A673 (cell line): Measurements from ENCODE around the gene PLN. TPM values are rescaled to one million over a fixed set of nuclear protein-coding genes. Genes with fewer than 3 reads are reported as not detected.
A peak's percentile ranks its signal among the peaks of the same experiment; 100 is the strongest.

Experiments
- BruUV-seq: library from RNA; stranded (reverse); fragments of 400-500 nt; replicated peaks from 2 replicates; lab custom pipeline; 2021; lab: Mats Ljungman, UMichigan
- CTCF ChIA-PET: fragments of 300-600 bp; sonication (Branson Sonifier 250); formaldehyde crosslinking; loops from one replicate; lab custom pipeline; 2022; ENCODE audit warnings: antibody characterized with exemption; lab: Charles Lee
- POLR2A ChIA-PET: fragments of 300-600 bp; sonication (Branson Sonifier 250); formaldehyde crosslinking; loops from one replicate; lab custom pipeline; 2022; ENCODE audit warnings: antibody characterized with exemption; ENCODE audit not compliant: low non-redundant PET; lab: Charles Lee
- DNase-seq: peaks from one replicate; pipeline ENCODE4 v3.0.0-alpha.2; 2015; ENCODE audit warnings: low spot score
- H3K27ac ChIP-seq: fragments of 200-600 bp; sonication (generic); 2 replicates; pipeline ENCODE4 v1.5.1; 2016; ENCODE audit warnings: mixed run types, low read depth, mild to moderate bottlenecking, mixed read lengths, antibody characterized with exemption, low read length; ENCODE audit not compliant: poor library complexity, severe bottlenecking
- H3K27me3 ChIP-seq: fragments of 200-600 bp; sonication (generic); replicated peaks from 2 replicates; pipeline ENCODE4 v1.6.1; 2017; ENCODE audit warnings: mixed run types, low read depth, mild to moderate bottlenecking, mixed read lengths, antibody characterized with exemption, low read length; ENCODE audit not compliant: insufficient read depth, poor library complexity
- H3K36me3 ChIP-seq: fragments of 200-600 bp; sonication (generic); 2 replicates; pipeline ENCODE4 v1.6.1; 2016; ENCODE audit warnings: mixed run types, mild to moderate bottlenecking, mixed read lengths, antibody characterized with exemption, low read length; ENCODE audit not compliant: insufficient read depth, poor library complexity, severe bottlenecking
- H3K4me1 ChIP-seq: fragments of 200-600 bp; sonication (generic); 2 replicates; pipeline ENCODE4 v1.6.1; 2017; ENCODE audit warnings: mixed run types, mild to moderate bottlenecking, mixed read lengths, antibody characterized with exemption, low read length; ENCODE audit not compliant: insufficient read depth, poor library complexity, severe bottlenecking
- H3K4me3 ChIP-seq: fragments of 200-600 bp; sonication (generic); 2 replicates; pipeline ENCODE4 v1.5.1; 2016; ENCODE audit warnings: low read depth, mixed run types, mild to moderate bottlenecking, mixed read lengths, low read length; ENCODE audit not compliant: poor library complexity, severe bottlenecking
- H3K9me3 ChIP-seq: fragments of 200-600 bp; sonication (generic); 2 replicates; pipeline ENCODE4 v1.6.1; 2016; ENCODE audit warnings: mixed run types, low read depth, mild to moderate bottlenecking, mixed read lengths, antibody characterized with exemption, low read length; ENCODE audit not compliant: poor library complexity, severe bottlenecking
- CTCF ChIP-seq: fragments of 300-800, 200-600 bp; sonication (generic); conservative IDR thresholded peaks from 2 replicates; pipeline ENCODE4 v1.5.1; 2017; ENCODE audit warnings: low read depth, mild to moderate bottlenecking, antibody characterized with exemption, low read length, moderate library complexity, mixed read lengths
- EZH2 ChIP-seq: fragments of 200-600 bp; sonication (generic); IDR thresholded peaks from 2 replicates; pipeline ENCODE4 v1.6.1; 2017; ENCODE audit warnings: borderline replicate concordance, low read depth, mild to moderate bottlenecking, mixed read lengths, antibody characterized with exemption, low read length; ENCODE audit not compliant: poor library complexity, severe bottlenecking
- intact Hi-C: fragments of 100-400 bp; cut with micrococcal nuclease; formaldehyde crosslinking; loops from one replicate; pipeline ENCODE4 v1.10.0; 2022; ENCODE audit not compliant: unreplicated experiment
- total RNA-seq: library from RNA; stranded (reverse); gene quantifications from 2 replicates; pipeline ENCODE4 v1.2.3, GENCODE V29; 2021

Gene PLN
- total RNA-seq, 1 experiment from 2014 or later, result not detected

GRCh38 chr6:118558464-118559217 is 10.5 kb downstream of the PLN start:
- no peaks in the 10 kb centered on the region for H3K36me3 ChIP-seq
- no peaks in the 10 kb centered on the region for H3K27me3 ChIP-seq
- DNase-seq, result peak; percentile 83
- no peaks in the 10 kb centered on the region for H3K9me3 ChIP-seq
- H3K4me1 ChIP-seq, result peaks cover 14% of the 10 kb centered on the region
- POLR2A ChIA-PET, result interaction anchor here (0.6 kb wide), 1 partner anchor 384 kb away, joined by 3 read pairs; no protein-coding TSS in a partner anchor
- H3K4me3 ChIP-seq, result no peak overlapping the region
- CTCF ChIA-PET, result interaction anchor here (0.7 kb wide), 1 partner anchor 274 kb away, joined by 3 read pairs; no protein-coding TSS in a partner anchor
- TF ChIP-seq CTCF, result no peak
- no peak for TF ChIP-seq EZH2
- no peak overlapping the region for H3K27ac ChIP-seq
- BruUV-seq, result no TSS peak
- intact Hi-C loops, result no loop called here

- POLR2A ChIA-PET, result no interaction called here
- Histone ChIP-seq H3K9me3 (no peaks in the 10 kb centered on the region), H3K4me1 (peaks cover 14% of the 10 kb centered on the region), H3K4me3 (no peak overlapping the region), H3K27ac (no peak overlapping the region), H3K36me3 (no peaks in the 10 kb centered on the region), H3K27me3 (no peaks in the 10 kb centered on the region)
- intact Hi-C loops, result no loop called here
- BruUV-seq, result no TSS peak
- CTCF ChIA-PET, result no interaction called here
- TF ChIP-seq CTCF (no peak), EZH2 (no peak)
- no peak for DNase-seq
Observed at GRCh38 chr6:118559659-118560058, 11.6 kb downstream of the PLN start.

- CTCF ChIA-PET, result no interaction called here
- no peak for DNase-seq
- intact Hi-C loops, result no loop called here
- peaks cover 14% of the 10 kb centered on the region for H3K4me1 ChIP-seq
- no peak overlapping the region for H3K4me3 ChIP-seq
- POLR2A ChIA-PET, result no interaction called here
- H3K9me3 ChIP-seq, result no peaks in the 10 kb centered on the region
- no peaks in the 10 kb centered on the region for H3K27me3 ChIP-seq
- no peak overlapping the region for H3K27ac ChIP-seq
- no TSS peak for BruUV-seq
- TF ChIP-seq EZH2, result no peak
- no peak for TF ChIP-seq CTCF
- no peaks in the 10 kb centered on the region for H3K36me3 ChIP-seq
Observed at GRCh38 chr6:118562248-118562647, 14.2 kb downstream of the PLN start.
